Stimulated activated CD8-positive, alpha-beta memory T cell treated with anti-CD3 and anti-CD28 coated beads, Interleukin-4, amount 100 ng/mL, for 48 hours (primary cell): ENCODE data around the gene ARFIP2.

Experiments
- DNase-seq: peaks from one replicate; pipeline ENCODE4 v3.0.0-alpha.2; 2020

ARFIP2 gene

DNA sequence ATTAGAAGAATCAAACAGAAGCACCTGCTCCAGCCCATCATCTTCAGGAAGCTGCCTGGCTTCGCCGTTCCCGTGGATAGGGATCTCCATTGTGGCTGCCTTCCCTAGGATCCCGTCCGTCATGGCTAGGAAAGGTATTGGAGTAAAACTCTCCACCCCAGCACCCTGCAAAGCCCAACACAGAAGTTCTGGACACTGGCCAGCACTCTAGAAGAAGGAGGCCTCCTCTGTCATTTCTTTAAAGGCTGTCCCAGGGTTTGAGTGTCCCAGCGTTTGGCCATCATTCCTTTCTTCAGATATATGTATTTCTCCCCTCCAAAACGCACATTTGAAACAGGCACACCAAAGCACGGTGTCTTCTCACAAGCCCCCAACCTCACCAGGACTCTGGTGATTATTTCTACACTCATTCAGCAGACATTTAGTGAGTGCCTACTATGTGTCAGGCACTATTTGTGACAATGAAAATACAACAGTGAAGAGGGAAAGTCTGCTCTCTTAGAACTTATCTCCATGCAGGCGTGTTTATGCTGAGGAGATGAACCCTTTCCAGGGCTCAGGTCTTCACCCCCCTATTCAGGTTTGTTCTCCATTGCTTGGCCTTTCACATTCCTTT, 724 bp downstream of the ARFIP2 start:
- no peak for DNase-seq

DNA sequence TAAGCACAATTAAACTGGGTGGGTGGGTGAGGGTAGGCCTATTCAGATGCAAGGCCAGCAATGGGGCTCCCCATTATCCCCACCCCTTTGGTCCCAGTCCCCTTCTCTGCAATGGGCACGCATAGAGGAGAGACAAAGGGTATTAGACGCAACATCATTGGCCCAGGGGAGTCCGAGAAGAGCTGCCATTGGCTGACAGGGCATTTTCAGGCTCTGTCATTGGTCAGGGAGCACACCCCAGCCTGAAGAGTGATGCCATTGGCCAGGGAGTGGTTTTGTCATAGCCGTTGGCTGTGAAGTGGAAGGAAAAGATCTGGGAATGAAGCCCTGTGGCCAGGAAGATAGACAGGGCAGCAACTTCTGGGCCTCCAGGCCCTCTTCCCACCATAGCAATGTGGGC, 4.6 kb downstream of the ARFIP2 start:
- DNase-seq: no peak

DNA sequence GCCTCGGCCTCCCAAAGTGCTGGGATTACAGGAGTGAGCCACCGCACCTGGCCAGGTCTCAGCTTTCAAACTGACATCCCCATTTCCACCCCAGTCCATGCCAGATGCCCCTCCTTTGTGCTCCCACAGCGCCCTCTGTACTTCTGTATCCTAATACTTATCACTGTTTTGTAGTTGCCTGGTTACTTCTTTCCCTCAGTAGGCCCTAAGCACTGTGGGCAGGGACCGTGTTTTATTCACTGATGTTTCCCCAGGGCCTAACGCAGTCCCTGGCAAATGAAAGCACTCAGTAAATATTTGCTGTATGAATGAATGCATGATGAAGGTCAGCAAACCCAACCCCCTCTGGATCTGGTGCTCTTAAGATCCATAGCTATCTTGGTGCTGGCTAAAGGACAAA, 5.2 kb downstream of the ARFIP2 start:
- no peak for DNase-seq

DNA sequence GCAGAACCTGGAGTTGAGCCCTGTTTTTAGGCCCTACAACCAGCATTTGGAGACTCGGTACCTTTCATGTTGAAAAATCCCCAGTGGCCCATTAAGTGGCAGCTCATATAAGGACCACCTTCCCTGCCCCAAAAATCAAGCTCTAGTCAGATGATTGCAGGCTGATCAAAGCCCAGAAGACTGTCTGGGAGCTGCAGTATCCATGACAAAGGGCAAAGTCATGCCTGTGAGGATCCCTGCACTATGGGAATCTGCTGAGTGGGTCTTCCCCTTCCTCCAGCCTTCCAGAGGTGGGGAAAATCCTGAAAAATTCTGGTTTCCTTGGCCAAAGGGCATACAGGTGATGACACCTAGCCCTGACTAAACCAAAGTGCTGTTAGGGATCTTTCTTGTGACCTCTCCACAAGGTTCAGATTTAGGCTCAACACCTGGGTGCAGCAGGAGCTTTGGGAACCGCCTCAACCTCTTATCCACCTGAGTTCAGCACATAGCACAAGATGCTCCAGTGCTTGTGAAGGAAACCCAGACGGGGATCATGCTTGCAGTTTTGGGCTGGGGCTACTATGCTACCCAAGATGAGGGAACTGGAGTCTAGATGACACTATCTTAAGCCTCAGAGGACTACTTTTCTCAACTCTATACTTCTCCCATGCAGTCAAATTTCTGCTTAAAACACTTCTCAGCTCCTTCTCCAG, 6.2 kb downstream of the ARFIP2 start:
- no peak for DNase-seq

DNA sequence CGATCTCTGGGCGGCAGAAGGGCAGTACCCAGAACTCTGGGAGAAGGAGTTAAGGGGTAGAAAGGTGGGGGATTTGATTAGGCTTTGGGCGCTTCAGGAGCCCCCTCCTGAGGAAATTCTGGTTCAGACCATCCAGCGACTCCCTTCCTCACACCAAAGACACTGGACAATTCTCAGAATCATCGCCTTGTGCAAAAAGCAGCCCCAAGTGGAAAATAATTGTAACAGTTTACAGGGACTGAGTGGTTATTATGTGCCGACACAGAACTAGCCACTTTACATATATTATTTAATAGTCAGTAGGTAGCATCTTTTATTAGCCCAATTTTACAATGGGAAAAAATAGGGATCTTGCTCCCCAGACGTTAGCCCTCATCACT, 6.7 kb downstream of the ARFIP2 start:
- no peak for DNase-seq

DNA sequence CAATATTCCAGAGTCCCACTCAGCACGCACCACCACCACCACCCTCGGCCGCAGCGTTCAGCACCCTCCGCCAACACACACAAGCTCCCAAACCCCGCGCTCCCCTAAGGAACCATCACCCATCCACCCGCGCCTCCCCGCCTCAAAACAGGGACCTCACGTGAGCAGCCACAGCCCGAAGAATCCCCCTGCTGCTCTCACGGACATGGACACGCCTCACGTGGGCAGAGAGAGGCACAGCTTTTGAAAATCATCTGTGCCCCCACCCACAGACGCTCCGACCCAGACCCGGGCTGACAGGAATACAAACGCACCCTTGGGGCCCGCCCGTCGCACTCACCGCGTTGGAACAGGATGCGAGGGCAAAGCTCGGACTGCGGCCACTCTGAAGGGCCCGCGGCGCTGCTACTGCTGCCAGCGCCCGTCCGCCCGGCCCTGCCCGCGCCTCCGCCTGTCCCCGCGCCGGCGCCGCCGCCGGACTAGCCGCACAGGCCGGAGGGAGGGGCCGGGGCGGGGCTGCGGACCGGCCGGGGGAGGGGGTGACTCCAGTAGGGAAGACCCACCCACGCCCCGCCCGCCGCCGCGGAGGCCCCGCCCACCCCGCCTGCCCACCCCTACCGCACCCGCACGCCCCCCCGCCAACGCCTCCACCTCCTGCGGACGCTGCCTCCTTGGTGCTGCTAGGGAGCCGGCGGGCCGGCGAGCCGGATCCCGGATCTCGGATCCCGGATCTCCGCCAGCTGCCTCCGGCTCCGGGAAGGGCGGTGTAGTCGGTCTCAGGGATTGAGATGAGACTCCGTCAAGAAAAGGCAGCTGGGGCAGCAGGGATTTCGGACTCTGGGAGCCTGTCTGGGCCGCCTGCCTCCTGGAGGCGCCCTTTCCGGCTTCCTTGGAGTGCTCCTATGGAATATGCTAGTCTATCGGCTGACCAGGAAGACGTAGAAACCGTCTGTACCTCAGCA, 7.4 kb downstream of the ARFIP2 start, which contains the start of gene TRIM3:
TSS of gene TRIM3 (minus strand) at position 491 of the 962 bp plus-strand sequence. CDS start 8,246 bp downstream, outside the sequence.
- peak; percentile 78 for DNase-seq

DNA sequence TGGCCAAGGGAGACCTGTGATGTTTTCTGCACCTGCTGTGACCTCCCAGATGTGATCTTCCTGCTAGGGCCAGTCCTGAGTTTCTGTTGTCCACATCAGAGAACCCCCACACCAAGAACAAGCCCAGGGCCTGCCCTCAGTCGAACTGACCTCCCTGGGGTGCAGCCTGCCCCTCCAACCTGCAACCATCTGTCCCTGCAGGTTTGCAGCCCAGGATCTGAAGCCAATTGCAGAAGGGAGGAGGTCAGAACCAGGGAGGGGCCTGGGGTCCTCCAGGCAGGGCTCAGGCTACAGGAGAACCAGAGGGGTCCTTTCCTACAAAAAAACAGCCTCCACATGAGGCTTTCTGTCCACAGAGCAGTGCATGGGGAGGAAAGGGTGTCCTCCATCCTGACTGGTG, 8.2 kb downstream of the ARFIP2 start:
- DNase-seq: no peak

DNA sequence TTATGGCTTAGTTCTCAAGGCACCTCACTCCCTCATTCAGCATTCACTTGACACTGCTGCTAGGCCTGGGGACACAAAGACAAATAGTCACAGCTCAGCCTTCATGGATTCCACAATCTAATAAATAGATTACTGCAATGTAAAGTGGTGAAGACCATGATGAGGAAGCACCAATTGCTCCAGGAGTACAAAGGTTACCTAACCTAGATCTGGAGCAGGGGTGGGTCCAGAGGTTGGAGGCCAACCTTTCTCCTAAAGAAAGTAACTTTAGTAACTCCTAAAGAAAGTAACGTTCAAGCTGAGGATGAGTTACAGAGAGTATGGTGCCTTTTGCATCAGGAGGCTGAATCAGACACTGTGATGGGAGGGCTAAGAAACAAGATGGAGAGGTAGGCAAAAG, 11.5 kb downstream of the ARFIP2 start:
- DNase-seq: no peak

DNA sequence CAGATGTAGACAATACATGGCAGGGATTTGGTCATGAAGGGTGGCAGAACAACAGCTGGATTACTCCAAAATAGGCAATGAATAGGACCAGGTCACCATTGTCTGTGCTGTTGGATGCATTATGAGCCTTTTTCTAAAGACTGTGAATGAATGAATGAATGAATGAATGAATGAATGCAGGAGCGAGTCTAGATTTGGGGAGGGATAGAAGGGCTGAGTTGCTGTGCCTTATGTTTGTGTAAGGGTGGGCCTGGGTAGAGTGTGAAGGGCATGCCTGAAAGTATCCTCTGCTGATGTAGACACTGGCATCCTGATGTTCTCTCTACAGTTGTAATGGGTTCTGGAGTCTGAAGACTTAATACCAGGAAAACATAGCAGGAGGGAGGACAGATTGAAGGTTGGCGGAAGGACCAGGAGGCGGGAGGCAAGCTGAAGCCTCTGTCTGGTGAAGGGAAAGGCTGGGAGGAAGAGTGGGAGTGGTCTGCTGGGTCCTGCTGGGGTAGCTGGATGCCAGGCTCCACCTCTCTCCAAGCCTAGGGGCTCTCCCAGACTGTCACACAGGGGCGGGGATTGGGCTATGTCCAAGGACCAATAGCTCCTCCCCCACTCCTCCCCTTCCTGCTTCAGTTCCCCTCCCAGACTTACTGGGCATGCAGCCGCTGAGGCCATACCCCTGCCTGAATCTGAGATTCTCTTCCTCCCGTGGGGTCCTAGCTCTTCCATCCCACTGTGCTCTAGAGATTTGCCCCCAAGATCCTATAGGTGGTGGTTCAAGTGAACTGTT, 12.2 kb downstream of the ARFIP2 start:
- DNase-seq: no peak

DNA sequence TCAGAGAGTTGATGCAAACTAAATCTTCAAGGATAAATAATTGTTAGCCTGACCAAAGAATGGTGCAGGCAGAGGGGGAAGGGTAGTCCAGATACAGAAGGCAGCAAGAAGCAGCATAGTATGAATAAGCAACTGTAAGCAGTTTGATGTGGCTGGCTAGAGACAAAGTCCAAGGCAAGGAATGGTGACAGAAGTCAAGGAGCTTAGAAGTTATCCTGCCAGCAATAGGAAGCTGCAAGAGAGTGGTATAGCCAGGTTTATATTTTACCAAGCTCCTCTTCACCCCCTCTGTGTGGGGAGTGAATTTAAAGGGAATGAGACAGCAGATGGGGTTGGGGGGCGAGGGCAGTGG, 22.1 kb downstream of the ARFIP2 start:
- no peak for DNase-seq

DNA sequence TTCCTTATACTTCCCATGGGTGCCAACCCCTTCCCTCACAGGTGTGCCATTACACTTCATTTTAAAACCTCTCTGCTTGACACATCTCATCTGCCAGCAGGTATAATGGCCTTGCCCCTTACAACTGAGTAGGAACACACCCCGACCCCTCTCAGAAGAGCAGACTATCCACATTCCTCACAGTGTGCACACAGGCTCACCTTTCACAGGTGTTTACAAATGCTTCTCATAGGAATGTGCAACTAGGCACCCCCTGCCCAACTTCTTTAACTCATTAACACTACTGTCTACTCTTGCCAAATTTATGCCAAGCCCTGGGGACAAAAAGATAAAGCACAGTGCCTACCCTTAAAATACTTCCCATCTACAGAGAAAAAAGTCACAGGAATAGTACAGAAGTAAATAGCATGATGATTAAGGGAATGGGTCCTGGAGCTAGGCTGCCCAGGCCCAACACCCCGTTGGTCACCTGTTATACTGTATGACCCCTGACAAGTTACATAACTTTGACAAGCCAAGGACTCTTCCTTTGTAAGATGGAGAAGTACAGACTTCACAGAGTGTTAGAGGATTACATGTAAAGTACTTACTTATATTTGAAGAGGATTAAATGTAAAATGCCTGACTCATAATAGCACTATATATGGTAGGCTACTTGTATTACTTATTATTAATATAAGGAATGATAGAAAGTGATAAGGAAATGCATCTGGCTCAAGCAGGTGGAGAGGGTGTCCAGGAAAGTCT, 22.6 kb downstream of the ARFIP2 start:
- DNase-seq: no peak

DNA sequence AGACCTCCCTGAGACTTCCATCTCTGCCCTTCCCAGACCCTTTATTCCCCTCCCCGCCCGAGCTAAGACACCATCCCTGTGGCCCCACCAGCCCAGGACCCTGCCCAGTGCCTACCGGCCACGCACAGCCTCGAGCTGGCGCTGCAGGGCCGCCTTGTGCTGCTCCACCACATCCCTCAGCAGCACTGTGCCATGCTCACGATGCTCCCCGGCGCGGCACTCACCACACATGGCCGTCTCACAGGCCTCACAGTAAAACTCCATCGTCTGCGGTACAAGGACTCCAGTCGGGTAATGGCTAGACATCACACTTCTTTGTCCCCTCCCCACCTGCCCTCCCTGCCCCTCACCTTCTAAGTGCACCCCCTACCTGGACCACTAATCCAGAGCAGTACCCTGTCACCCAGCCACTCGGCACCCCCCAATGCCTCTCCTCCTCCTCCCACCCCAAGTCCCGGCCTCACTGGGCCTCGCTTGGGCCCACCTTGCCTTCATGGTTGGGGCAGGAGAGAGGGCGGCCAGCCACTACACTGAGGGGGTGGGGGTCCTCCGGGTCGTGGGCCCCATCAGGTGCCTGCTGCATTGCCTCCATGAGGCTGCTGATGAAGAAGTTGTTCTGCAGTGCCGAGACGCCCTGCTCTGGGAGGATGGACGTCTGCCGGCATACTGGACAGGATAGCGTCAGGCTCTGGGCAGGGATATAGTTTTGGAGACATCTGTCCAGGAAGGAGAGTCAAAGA, 23.4 kb downstream of the ARFIP2 start:
- no peak for DNase-seq

DNA sequence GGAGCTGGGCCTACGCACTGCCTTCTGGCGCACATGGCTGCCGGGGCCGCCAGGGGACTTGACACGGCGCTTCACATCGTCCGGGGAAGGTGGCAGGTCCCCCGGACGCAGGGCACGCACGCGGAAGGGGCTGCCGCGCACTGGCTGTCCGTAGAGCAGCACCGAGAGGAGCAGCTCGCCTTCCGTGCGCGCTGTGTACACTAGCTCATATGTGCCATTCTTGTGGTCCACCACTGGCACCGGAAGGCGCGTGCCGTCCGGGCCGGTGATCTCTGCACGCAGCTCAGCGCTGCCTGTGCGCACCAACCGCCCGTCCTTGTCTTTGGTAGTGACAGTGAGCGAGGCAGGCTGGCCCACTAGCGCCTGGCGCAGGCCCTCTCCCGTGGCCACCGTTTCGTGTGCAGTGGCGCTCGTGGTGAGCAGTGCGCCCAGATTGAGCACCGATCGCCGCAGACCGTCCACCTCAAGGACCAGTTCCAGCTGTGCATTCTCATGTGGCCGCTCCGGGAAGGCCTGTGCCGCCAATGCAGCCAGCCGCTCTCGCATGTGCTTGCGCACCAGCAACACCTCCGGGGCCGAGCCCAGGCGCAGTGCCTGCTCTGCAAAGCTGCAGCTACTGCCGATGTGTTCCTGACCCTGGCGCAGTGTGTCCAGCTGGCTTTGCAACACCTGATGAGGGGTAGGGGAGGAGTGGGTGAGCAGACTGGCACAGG, 24.6 kb downstream of the ARFIP2 start:
- DNase-seq: no peak

DNA sequence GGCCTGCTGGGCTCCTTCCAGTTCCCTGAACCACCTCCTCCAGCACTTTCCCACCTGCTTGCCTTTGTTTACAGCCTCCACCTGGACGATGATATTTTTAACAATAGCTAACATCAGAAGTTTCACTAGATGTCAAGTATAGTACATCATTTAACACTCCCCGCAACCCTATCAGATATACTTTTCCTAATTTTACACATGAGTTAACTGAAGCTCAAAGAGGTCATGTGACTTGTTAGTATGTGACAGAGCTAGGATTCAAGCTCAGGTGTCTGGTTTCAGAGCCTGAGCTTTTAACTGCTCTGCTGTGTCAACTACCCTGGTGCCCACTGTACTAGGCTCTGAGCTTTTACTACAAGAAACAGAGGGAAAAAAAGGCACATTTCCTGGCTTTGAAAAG, 26.1 kb downstream of the ARFIP2 start:
- no peak for DNase-seq

DNA sequence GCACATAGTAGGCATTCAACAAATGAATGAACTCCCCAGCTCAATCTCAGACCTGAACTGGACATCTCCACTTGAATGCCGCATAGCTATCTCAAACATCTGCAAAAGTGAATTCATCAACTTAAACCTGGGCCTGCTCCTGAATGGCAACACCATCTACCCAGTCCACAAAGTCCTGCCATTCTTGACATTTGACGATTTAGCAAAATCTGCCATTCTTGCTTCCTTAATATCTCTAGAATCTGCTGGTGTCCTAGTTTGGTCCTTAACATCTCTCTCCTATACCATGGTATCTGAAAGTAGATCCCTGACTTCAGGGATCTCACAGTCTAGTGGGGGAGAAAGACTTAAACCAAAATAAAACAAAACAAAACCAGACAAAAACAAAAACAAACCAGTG, 28.0 kb downstream of the ARFIP2 start:
- no peak for DNase-seq

DNA sequence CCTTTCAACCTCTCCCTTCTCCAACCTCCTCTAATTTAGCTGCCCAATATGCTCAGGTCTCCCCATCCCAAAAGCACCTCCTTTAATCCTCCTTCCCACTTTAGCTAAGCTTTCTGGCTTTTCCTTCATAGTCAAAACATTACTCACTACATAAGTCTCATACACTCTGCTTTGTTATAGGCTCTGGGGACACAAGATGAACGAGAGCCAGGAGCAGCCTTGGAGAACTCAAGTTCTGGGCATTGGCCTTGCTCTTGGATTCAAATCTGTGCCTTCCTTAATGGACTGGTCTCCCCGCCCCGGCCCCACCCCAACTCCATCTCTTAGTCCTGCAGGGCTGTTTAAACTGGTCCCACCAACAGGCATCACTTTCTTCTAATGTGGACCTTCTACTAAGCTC, 28.9 kb downstream of the ARFIP2 start:
- no peak for DNase-seq

DNA sequence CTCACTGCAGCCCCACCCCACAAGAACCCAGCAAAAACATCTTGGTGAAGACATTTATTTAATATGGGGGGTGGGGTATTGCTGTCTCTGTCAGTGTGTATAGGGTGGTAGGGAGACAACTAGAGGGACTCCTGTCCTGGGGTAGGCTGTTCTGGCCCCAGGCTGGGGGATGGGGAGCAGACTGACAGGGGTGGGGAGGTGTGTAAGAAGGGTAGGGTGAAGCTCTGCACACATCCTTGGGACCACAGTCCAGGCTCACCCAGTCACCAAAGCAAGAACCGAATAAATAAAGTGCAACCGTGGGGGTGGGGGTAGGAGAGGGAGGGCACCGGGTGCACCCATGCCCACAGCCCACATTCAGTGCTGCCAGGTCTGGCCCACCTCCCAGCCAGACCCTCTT, 32.6 kb downstream of the ARFIP2 start:
- no peak for DNase-seq

DNA sequence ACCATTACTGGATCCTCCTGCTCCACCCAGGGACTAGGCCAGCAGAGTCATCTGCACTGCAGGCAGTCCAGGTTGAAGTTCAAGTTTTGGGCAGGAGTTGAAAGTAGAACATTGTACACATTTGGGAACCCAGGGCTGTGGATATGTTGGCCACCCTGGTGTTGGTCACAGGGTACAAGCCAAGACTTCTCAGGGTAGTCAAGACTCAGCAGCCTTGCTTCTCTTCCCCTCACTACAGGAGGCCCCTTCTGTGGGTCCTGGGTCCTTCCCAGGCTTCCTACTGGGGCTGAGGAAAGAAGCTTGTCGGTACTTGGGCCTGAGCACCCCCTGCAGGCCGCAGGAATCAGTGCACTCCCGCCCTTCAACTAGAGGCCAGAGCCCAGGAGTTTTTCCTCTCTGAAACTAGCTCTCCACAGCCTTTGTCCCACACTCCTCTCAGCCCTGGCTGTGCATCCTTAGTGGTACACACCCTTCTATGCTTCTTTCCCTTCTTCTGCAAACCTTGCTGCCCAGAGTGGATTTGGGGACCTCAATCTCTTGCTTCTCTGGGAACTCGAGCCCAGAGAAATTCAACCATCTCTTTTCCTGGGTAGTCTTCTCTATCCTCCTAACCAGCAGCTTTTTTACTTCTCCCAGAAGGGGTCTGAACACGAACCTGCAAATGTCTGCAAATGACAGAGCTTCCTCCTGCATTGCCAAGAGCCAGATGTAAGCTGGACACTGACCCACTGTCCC, 37.7 kb downstream of the ARFIP2 start:
- peak; percentile 69 for DNase-seq

DNA sequence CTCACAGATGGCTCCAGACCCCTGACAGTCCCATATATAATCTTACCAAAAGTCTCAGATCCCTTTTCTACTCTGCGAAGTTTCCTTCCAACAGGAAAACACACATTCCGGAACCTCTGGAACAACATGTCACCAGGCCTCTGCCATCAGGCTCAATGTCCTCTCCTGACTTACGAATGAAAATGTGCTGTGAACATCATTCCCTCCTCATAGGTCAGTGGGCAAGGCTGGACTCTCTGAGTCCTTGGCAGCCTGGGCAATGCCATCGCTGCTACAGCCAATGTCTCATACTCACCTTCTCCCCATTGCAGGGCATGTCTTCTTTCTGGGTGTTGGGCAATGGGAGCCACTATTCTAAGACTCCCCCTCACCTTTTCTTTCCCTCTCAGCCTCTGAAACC, 38.7 kb downstream of the ARFIP2 start:
- DNase-seq: no peak

DNA sequence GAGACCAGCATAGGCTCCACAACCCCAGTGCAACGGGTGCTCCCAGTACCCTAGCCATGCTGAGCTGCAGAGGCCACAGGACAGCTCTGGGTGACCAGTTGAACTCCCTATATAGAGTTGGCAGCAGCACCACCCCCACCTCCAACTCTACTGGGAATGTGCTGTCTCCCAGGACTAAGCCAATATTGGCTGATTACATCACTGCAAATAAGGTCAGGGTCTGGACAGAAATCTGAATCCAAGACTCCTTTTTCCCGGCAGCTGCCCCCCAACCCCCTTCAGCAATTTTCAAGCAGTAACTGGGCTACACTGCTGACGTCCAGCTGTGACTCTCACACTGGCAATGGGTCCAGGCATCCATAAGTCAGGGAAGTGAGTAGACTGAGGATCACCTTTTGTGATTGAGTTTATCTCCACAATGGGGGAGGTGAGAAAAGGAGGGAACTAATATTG, 40.2 kb downstream of the ARFIP2 start, which contains the start of gene HPX:
TSS of gene HPX (minus strand) at position 82 of the 453 bp plus-strand sequence. CDS start at position 58, 24 bp downstream.
- DNase-seq: no peak
